ENCODE measurements around the gene CDKL4. TPM values are rescaled to one million over a fixed set of nuclear protein-coding genes. Genes with fewer than 3 reads are reported as not detected.
A peak's percentile ranks its signal among the peaks of the same experiment; 100 is the strongest.
"Not testable (repeated sequence)": the region's sequence is repeated elsewhere in the genome, so short reads cannot be mapped to it uniquely, and the experiment has no call there.

The CDKL4 gene
- total RNA-seq, 1 donor, result 0.90 TPM

DNA sequence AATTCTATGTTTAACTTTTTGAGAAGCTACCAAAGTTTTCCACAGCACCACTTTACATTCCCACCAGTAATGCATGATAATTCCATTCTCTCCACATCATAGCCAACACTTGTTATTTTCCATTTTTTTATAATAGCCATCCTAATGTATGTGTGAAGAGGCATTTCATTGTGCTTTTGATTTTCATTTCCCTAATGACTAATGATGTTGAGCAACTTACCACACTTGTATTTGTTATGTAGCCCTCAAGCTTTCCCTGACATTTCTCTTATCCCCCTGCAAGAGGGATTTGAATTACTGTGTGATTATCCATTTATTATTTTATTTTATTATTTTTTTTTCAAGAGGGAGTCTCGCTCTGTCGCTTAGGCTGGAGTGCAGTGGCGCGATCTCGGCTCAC, 99.4 kb downstream of the CDKL4 start:
- no peak for TF ChIP-seq CTCF (IDR thresholded peaks at IDR 0.05; ENCODE audit: insufficient read depth, low read length)
- H3K4me3 ChIP-seq (ENCODE audit: low read depth, low read length), result no peak overlapping the region
- DNase-seq (ENCODE audit: low read depth), result no peak

GRCh38 chr2:39142904-39143605, 100.7 kb downstream of the CDKL4 start:
- no peak overlapping the region for H3K4me3 ChIP-seq (ENCODE audit: low read depth, low read length)
- no peak for TF ChIP-seq CTCF (IDR thresholded peaks at IDR 0.05; ENCODE audit: insufficient read depth, low read length)
- no peak for DNase-seq (ENCODE audit: low read depth)

GRCh38 chr2:39141334-39142271, 102.2 kb downstream of the CDKL4 start:
- no peak overlapping the region for H3K4me3 ChIP-seq (ENCODE audit: low read depth, low read length)
- no peak for TF ChIP-seq CTCF (IDR thresholded peaks at IDR 0.05; ENCODE audit: insufficient read depth, low read length)
- peak; percentile 70 for DNase-seq (ENCODE audit: low read depth)

DNA sequence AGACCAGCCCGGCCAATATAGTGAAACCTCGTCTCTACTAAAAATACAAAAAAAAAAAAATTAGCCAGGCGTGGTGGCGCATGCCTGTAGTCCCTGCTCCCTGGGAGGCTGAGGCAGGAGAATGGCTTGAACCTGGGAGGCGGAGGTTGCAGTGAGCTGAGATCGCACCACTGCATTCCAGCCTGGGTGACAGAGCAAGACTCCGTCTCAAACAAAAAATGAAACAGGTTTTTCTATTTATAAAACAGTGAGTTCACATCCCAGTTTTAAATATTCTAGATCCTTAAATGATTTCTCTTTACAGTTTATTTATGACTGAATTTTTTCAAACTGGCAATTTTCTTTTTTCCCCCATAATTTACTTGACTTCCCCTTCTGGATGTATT, 102.8 kb downstream of the CDKL4 start:
- H3K4me3 ChIP-seq (ENCODE audit: low read depth, low read length); DNase-seq (ENCODE audit: low read depth): not testable (repeated sequence)

DNA sequence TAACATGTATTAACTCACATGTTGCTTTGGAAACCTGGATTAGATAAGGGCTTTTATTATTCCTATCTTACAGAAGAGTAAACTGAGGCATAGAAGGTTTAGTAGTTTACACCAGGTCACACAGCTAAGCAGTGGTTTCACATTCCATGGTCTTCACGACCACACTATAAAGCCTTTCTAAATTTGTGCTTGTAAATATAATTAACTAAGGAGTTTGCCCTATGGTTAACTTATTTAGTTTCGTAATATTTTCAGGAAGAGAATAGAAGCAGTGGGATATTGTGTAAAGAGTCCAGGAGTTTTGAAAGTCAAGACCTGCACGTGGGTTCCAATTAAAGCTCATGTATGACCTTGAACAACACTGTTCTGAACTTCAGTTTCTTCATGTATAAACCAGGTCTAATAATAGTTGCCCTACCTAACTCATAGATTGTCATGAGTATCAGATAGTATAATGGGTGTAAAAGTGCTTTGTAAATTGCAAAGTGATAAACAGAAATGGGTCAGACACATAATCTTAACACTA, 103.4 kb downstream of the CDKL4 start:
- H3K4me3 ChIP-seq (ENCODE audit: low read depth, low read length), result no peak overlapping the region
- DNase-seq (ENCODE audit: low read depth), result peak; percentile 23
- no peak for TF ChIP-seq CTCF (IDR thresholded peaks at IDR 0.05; ENCODE audit: insufficient read depth, low read length)

- H3K4me3 ChIP-seq (ENCODE audit: low read depth, low read length), result no peak overlapping the region
- TF ChIP-seq CTCF (IDR thresholded peaks at IDR 0.05; ENCODE audit: insufficient read depth, low read length), result no peak
- peak; percentile 68 for DNase-seq (ENCODE audit: low read depth)
Measured at GRCh38 chr2:39139511-39140237, 104.1 kb downstream of the CDKL4 start.
